ENCODE measurements around the gene MYNN. TPM values are rescaled to one million over a fixed set of nuclear protein-coding genes. Genes with fewer than 3 reads are reported as not detected.

Gene MYNN
- total RNA-seq, 8 experiments from 2014 or later: 13.4 to 26.4 (median 18.6) TPM

DNA sequence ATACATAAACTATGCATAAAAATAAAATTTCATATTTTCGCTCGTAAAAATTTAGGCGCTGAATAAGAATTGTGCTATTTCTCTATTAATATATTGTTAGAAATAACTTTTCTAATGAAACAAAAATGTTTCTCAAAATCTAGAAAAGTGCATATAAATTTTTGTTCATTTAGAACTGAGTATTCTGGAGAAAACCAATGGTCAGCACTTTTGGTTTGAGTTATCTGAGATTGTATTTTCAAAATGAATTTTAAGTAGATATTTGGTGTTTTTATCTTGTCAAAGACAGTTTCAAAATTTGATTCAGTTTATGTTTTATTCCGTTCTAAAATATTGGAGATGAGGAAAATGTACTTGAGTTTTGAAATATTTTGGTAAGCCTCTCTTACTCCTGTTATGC lies 13.9 kb downstream of the MYNN start:
- Histone ChIP-seq H3K27ac (no peak overlapping the region), H3K4me1 (replicated peaks in 1 of 2) (no peaks in the 10 kb centered on the region), H3K4me3 (no peak overlapping the region)
- WGBS, 10 experiments: 94 to 100% (median 99%) methylated on average over 1 to 4 of the region's 4 CpGs
- in situ Hi-C loops (cut with MboI; ENCODE audit: low pct_unique_long_range_greater_than_20kb in 2 of 9, low sequenced_read_pairs in 9 of 9, unreplicated experiment in 9 of 9): loop anchor here in 1 of 9 experiments (25.0 kb wide), 1 partner anchor 175 kb away; the partner anchor contains the start of gene SEC62
- no peak for ATAC-seq (replicated peaks in 6 of 8)

DNA sequence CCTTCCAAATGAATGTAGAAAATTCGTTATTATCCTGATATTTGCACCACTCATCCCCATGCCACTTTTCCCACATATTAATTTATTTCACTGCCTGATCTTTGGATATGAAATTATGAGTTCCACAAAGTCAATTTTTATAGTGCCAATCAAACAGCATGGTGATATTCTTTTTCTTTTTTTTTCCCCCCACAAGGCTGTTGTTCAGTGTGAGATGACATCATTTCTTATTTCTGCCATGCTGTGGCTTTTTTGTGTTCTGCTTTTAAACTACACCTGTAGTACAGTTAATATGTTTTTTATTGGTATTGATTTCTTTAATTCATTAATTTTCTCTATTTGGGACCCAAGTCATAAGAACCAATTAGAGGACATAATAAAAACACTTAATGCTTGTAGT lies 14.6 kb downstream of the MYNN start:
- in situ Hi-C loops (cut with MboI; ENCODE audit: low pct_unique_long_range_greater_than_20kb in 2 of 9, low sequenced_read_pairs in 9 of 9, unreplicated experiment in 9 of 9): loop anchor here in 1 of 9 experiments (25.0 kb wide), 1 partner anchor 175 kb away; the partner anchor contains the start of gene SEC62
- H3K4me3 ChIP-seq: no peak overlapping the region
- 70 to 100% (median 89%) methylated on average over 1 of the region's 1 CpG; no CpG with 5 or more reads in 2 of the 10 experiments for WGBS, 10 experiments
- H3K4me1 ChIP-seq (replicated peaks in 1 of 2): no peaks in the 10 kb centered on the region
- ATAC-seq (replicated peaks in 6 of 8): no peak
- H3K27ac ChIP-seq: no peak overlapping the region

DNA sequence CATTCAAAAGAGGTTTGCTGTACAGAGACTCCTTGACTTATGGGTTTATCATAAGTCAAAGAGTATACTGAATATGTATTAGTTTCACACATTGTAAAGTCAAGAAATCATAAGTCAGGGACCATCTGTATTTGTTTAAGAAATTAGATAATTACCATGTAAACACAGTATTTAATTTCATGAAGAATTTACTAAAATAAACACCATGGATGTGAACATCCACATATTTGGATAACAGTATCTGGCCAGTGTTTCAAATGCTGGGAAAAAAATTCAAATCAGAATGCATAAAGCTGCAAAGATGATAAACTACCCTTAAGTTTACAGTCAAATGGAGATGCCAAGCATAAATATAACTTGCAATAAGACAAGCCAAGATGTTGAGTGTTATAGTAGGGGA lies 17.0 kb downstream of the MYNN start:
- Histone ChIP-seq H3K4me1 (replicated peaks in 1 of 2) (no peaks in the 10 kb centered on the region), H3K27ac (no peak overlapping the region), H3K4me3 (no peak overlapping the region)
- in situ Hi-C loops (cut with MboI; ENCODE audit: low pct_unique_long_range_greater_than_20kb in 2 of 9, low sequenced_read_pairs in 9 of 9, unreplicated experiment in 9 of 9): loop anchor here in 1 of 9 experiments (25.0 kb wide), 1 partner anchor 172 kb away; the partner anchor contains the start of gene SEC62
- ATAC-seq (replicated peaks in 6 of 8): peak in 1 of 8 experiments; percentile 86

DNA sequence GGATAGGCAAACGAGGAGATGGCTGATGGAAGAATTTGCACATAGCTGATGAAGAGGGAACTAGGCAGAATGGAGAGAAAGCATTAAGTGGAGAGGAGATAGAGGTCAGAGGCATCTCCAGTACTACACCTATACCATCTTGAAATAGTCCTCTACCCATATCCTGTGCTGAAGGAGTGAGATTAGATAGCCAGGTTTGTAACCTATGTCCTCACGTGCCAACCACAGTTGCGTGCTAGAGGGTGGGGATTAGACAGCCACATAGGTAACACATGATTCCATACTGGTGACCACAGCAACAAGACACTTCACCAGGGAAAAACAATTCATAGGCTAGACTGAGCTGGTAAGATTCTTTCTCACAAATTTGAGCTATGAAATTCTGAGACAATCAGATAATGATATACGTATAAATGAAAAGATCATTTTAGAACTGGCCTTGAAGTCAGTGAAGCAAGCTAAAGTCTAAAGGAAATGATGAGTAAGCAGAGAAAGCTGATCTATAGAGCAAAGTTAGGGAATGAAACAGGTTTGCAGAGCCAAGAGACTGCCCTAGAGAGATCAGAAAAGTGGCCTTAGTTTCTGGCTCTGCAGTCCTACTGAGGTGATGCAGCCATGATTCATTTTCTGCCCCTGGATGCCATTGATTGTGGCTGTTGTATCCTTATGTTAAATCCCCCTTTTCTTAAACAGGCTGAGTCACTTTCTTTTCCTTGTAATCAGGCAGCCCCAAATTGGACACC lies 17.7 kb downstream of the MYNN start:
- no peaks in the 10 kb centered on the region for H3K4me1 ChIP-seq (replicated peaks in 1 of 2)
- ATAC-seq (replicated peaks in 6 of 8): peak in 1 of 8 experiments; percentile 31
- no peak overlapping the region for H3K27ac ChIP-seq
- no peak overlapping the region for H3K4me3 ChIP-seq
- WGBS, 10 experiments: 50 to 100% (median 94%) methylated on average over 1 to 4 of the region's 4 CpGs; no CpG with 5 or more reads in 3 of the 10 experiments
- in situ Hi-C loops (cut with MboI; ENCODE audit: low pct_unique_long_range_greater_than_20kb in 2 of 9, low sequenced_read_pairs in 9 of 9, unreplicated experiment in 9 of 9): loop anchor here in 1 of 9 experiments (25.0 kb wide), 1 partner anchor 171 kb away; the partner anchor contains the start of gene SEC62

DNA sequence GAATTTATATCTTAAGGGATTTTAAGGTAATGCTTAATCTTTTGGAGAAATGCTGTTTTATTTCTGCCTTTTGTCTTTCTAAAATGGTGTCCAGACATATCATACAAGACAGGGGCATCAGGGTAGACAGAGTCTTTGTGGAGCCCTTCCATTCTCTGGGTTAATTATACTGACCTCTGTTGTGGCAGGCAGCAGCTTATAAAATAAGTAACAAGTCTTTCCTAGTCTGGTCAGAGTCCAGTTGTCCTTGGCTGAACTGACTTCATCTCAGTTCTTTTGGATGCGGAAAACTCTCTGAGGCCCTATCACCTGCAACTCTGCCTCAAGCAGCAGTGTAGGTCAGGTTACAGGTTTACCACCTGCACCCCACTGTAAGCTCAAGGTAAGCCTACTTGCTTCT lies 19.2 kb downstream of the MYNN start:
- in situ Hi-C loops (cut with MboI; ENCODE audit: low pct_unique_long_range_greater_than_20kb in 2 of 9, low sequenced_read_pairs in 9 of 9, unreplicated experiment in 9 of 9): loop anchor here in 1 of 9 experiments (25.0 kb wide), 1 partner anchor 170 kb away; the partner anchor contains the start of gene SEC62
- Histone ChIP-seq H3K4me3 (no peak overlapping the region), H3K27ac (no peak overlapping the region), H3K4me1 (replicated peaks in 1 of 2) (no peaks in the 10 kb centered on the region)
- no peak for ATAC-seq (replicated peaks in 6 of 8)
- WGBS, 10 experiments: 80 to 100% (median 100%) methylated on average over 1 of the region's 1 CpG; no CpG with 5 or more reads in 3 of the 10 experiments

GRCh38 chr3:169804681-169805080 lies 31.5 kb downstream of the MYNN start:
- in situ Hi-C loops (cut with MboI; ENCODE audit: low pct_unique_long_range_greater_than_20kb in 2 of 9, low sequenced_read_pairs in 9 of 9, unreplicated experiment in 9 of 9): no loop called here
- ATAC-seq (replicated peaks in 6 of 8): no peak
- H3K4me3 ChIP-seq: no peak overlapping the region
- WGBS, 10 experiments: 88 to 100% (median 100%) methylated on average over 1 to 3 of the region's 3 CpGs; no CpG with 5 or more reads in 2 of the 10 experiments
- no peak overlapping the region for H3K27ac ChIP-seq
- no peaks in the 10 kb centered on the region for H3K4me1 ChIP-seq (replicated peaks in 1 of 2)

- Histone ChIP-seq H3K27ac (no peak overlapping the region), H3K4me1 (replicated peaks in 1 of 2) (no peaks in the 10 kb centered on the region), H3K4me3 (no peak overlapping the region)
- in situ Hi-C loops (cut with MboI; ENCODE audit: low pct_unique_long_range_greater_than_20kb in 2 of 9, low sequenced_read_pairs in 9 of 9, unreplicated experiment in 9 of 9): no loop called here
- no peak for ATAC-seq (replicated peaks in 6 of 8)
- WGBS, 10 experiments: 43 to 92% (median 65%) methylated on average over 1 to 2 of the region's 2 CpGs; no CpG with 5 or more reads in 3 of the 10 experiments
Observed at GRCh38 chr3:169809230-169809795, 36.1 kb downstream of the MYNN start.

DNA sequence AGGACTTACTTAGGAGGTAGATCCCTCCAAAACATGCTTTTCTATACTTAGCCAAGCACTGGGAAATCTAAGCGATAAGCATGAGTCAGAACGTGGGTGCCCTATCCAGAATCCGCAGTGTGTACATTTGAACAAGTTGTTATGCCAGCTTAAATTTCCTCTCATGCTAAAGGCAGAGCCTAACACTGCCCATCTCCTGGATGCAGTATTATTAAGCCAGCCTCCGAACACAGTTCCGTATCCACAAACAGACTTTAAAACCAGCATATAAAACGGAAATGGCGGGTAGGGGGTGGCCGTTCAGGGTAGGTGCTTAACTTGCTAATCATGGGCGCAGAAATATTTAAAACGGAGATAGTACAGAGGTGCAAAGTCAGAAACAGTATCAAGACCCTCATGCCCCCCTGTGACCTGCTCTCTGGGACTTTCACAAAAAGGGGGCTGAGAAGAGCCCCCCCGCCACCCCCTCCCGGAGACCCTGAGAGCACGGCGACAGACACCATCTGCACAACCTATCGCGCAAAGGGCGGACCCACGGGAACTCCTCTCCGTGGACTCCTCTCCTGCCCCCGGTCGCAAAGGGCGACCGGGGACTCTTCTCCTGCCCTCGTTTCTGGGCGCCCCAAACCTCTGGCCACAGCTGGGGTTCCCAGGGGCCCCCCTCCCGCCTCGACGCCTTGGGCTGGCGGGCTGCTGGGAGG lies 38.6 kb downstream of the MYNN start:
- in situ Hi-C loops (cut with MboI; ENCODE audit: low pct_unique_long_range_greater_than_20kb in 2 of 9, low sequenced_read_pairs in 9 of 9, unreplicated experiment in 9 of 9): no loop called here
- 0 to 73% (median 18%) methylated on average over 2 to 8 of the region's 29 CpGs; no CpG with 5 or more reads in 4 of the 10 experiments for WGBS, 10 experiments
- peak in 7 of 8 experiments; percentile 32 to 53 (median 40) for ATAC-seq (replicated peaks in 6 of 8)
- H3K4me3 ChIP-seq: peak overlapping the region in 3 of 5 donors; percentile 27 to 36 (median 33)
- no peaks in the 10 kb centered on the region for H3K4me1 ChIP-seq (replicated peaks in 1 of 2)
- H3K27ac ChIP-seq: no peak overlapping the region

DNA sequence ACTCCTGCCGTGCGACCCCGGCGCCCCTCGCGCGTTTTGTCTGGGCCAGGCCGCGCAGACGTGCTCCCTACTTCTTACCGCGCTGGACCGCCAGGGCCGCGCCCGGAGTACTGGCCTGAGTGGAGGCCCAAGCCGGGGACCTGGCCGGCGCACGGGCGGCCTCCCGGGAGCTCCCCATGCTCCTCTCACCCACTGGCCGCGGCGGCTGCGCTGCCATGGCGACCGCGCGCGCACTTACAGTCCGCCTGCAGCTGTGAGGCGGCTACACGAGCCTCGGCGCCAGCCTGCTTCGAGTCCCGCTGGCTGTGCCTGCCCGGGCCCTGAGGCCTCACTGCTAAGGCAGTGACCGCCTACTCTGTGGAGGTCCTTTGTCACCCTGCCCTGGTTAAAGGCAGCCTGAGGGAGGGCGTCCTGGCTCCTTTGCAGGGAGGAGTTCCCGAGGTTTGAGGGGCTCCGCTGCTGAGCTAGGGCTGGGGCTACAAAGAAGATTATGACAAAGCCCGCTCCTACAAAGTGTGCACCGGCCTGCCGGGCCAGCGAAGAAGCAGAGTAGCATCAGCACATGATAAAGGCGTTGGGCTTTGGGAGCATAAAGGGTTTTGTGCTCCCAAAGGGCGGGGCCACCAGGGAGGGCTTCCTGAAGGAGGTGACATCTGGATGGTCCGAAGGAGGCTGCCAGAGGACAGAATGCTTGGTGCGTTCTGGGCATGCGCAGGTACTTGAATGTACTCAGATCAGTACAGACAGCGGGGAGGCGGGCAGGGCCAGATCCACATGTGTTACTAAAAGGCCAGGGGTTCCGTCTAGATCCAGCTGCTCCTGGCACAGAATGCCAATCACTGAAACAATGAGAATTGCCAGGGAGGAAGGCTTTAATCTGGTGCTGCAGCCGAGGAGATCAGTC lies 39.4 kb downstream of the MYNN start, which contains the start of the genes LRRC34 and LRRIQ4:
Gene LRRC34 (minus strand): TSS at position 573 of the 904 bp plus-strand sequence. CDS start 356 bp downstream, at position 217.
Gene LRRIQ4 (plus strand): TSS at position 539 of the 904 bp plus-strand sequence. CDS start 9,052 bp downstream, outside the sequence.
- in situ Hi-C loops (cut with MboI; ENCODE audit: low pct_unique_long_range_greater_than_20kb in 2 of 9, low sequenced_read_pairs in 9 of 9, unreplicated experiment in 9 of 9): no loop called here
- ATAC-seq (replicated peaks in 6 of 8): peak; percentile 83 to 98 (median 95)
- H3K4me1 ChIP-seq (replicated peaks in 1 of 2): no peaks in the 10 kb centered on the region
- WGBS, 10 experiments: 3 to 85% (median 40%) methylated on average over 1 to 15 of the region's 56 CpGs; no CpG with 5 or more reads in 3 of the 10 experiments
- no peak within 1 kb of the TSS for H3K27ac ChIP-seq
- peak within 1 kb of the TSS in 3 of 5 donors; percentile 27 to 36 (median 33) for H3K4me3 ChIP-seq

DNA sequence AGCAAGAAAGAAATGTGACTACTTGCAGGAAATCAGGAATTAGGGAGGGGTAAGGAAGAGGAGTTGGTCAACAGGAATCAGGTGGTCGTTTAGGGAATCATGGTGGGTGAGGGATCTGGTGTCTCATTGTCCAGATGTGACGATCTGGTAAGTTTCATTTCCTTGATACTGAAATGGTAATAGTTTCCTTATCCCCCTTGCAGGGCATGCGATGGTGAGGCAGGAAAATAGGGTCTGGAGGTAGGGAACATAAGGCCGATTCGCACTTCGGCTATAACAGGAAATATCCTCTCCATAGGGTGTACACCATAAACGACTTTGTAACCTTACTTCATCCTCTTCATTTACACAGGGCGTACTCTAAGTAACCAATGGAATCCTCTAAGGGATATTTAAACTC lies 40.1 kb downstream of the MYNN start:
- WGBS, 10 experiments: 6 to 100% (median 74%) methylated on average over 1 to 8 of the region's 8 CpGs; no CpG with 5 or more reads in 2 of the 10 experiments
- no peak for ATAC-seq (replicated peaks in 6 of 8)
- in situ Hi-C loops (cut with MboI; ENCODE audit: low pct_unique_long_range_greater_than_20kb in 2 of 9, low sequenced_read_pairs in 9 of 9, unreplicated experiment in 9 of 9): no loop called here
- H3K4me1 ChIP-seq (replicated peaks in 1 of 2): no peaks in the 10 kb centered on the region
- no peak overlapping the region for H3K27ac ChIP-seq
- H3K4me3 ChIP-seq: no peak overlapping the region

GRCh38 chr3:169813757-169814517 lies 40.7 kb downstream of the MYNN start:
- Histone ChIP-seq H3K27ac (no peak overlapping the region), H3K4me1 (replicated peaks in 1 of 2) (no peaks in the 10 kb centered on the region), H3K4me3 (no peak overlapping the region)
- ATAC-seq (replicated peaks in 6 of 8): no peak
- 0 to 100% (median 84%) methylated on average over 1 to 11 of the region's 27 CpGs; no CpG with 5 or more reads in 3 of the 10 experiments for WGBS, 10 experiments
- in situ Hi-C loops (cut with MboI; ENCODE audit: low pct_unique_long_range_greater_than_20kb in 2 of 9, low sequenced_read_pairs in 9 of 9, unreplicated experiment in 9 of 9): no loop called here

Data from motor neuron (in vitro differentiated cells).